SU-DHL-6 (cell line): ENCODE results near the gene TMPRSS12.

Source experiments
- EZH2phosphoT487 ChIP-seq: fragments of 200-600 bp; sonication (generic), shearing (Covaris generic); conservative IDR thresholded peaks from 2 replicates; pipeline ENCODE4 v1.6.1; 2018; ENCODE audit warnings: mild to moderate bottlenecking, antibody characterized with exemption, low read length, moderate library complexity, mixed read lengths
- TF ChIP-seq, protein P1 (sequence below): fragments of 200-600 bp; sonication (generic); IDR thresholded peaks from one replicate; pipeline ENCODE4 v1.5.1; 2017; ENCODE audit warnings: antibody characterized with exemption, mild to moderate bottlenecking, low read length, moderate library complexity; ENCODE audit not compliant: insufficient read depth, poor library complexity, severe bottlenecking

- TF ChIP-seq, protein P1, sequence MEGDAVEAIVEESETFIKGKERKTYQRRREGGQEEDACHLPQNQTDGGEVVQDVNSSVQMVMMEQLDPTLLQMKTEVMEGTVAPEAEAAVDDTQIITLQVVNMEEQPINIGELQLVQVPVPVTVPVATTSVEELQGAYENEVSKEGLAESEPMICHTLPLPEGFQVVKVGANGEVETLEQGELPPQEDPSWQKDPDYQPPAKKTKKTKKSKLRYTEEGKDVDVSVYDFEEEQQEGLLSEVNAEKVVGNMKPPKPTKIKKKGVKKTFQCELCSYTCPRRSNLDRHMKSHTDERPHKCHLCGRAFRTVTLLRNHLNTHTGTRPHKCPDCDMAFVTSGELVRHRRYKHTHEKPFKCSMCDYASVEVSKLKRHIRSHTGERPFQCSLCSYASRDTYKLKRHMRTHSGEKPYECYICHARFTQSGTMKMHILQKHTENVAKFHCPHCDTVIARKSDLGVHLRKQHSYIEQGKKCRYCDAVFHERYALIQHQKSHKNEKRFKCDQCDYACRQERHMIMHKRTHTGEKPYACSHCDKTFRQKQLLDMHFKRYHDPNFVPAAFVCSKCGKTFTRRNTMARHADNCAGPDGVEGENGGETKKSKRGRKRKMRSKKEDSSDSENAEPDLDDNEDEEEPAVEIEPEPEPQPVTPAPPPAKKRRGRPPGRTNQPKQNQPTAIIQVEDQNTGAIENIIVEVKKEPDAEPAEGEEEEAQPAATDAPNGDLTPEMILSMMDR = no peak
- TF ChIP-seq EZH2phosphoT487 = no peak
Observed at GRCh38 chr12:50822082-50822481, 20.6 kb upstream of the TMPRSS12 start.
